Measurements from ENCODE around the gene ARHGAP30.

DNA sequence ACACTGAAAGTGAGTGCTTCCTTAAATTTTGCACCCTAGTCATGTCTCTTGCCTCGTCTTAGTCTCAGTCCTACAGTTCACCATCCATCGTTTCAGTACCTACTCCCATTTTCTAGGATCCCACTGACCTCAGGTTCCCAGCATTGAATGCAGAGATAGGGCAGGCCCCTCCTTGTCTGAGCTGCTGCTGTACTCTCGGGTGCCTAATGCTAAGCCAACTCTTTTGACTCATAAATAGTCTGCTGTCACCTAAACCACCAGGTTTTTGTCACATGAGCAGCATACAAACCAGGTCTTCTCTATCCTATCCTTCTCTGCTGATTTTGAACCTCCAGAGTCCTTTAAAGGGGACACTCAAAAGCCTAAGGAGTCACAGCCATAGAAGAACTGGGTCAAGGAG lies 3.0 kb downstream of the ARHGAP30 start:
- TF ChIP-seq EZH2phosphoT487 (IDR thresholded peaks at IDR 0.05; ENCODE audit: borderline replicate concordance), result no peak
- TF ChIP-seq, protein P1, sequence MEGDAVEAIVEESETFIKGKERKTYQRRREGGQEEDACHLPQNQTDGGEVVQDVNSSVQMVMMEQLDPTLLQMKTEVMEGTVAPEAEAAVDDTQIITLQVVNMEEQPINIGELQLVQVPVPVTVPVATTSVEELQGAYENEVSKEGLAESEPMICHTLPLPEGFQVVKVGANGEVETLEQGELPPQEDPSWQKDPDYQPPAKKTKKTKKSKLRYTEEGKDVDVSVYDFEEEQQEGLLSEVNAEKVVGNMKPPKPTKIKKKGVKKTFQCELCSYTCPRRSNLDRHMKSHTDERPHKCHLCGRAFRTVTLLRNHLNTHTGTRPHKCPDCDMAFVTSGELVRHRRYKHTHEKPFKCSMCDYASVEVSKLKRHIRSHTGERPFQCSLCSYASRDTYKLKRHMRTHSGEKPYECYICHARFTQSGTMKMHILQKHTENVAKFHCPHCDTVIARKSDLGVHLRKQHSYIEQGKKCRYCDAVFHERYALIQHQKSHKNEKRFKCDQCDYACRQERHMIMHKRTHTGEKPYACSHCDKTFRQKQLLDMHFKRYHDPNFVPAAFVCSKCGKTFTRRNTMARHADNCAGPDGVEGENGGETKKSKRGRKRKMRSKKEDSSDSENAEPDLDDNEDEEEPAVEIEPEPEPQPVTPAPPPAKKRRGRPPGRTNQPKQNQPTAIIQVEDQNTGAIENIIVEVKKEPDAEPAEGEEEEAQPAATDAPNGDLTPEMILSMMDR (IDR thresholded peaks at IDR 0.05 in 2 of 3, conservative IDR thresholded peaks at IDR 0.05 in 1 of 3; ENCODE audit: borderline replicate concordance in 1 of 3, insufficient read depth in 1 of 3, low read depth in 2 of 3, low read length in 2 of 3), result no peak
- TF ChIP-seq POLR2A (IDR thresholded peaks at IDR 0.05; ENCODE audit: borderline replicate concordance, extremely low read depth, insufficient read depth, insufficient read length), result no peak
- TF ChIP-seq EZH2 (IDR thresholded peaks at IDR 0.05), result no peak
- TF ChIP-seq, protein P2, sequence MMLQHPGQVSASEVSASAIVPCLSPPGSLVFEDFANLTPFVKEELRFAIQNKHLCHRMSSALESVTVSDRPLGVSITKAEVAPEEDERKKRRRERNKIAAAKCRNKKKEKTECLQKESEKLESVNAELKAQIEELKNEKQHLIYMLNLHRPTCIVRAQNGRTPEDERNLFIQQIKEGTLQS (IDR thresholded peaks at IDR 0.05), result no peak
- no peak for TF ChIP-seq ZFX (IDR thresholded peaks at IDR 0.05)
- no peak for TF ChIP-seq JUND (IDR thresholded peaks at IDR 0.05)
- TF ChIP-seq, protein P3, sequence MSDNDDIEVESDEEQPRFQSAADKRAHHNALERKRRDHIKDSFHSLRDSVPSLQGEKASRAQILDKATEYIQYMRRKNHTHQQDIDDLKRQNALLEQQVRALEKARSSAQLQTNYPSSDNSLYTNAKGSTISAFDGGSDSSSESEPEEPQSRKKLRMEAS (IDR thresholded peaks at IDR 0.05), result no peak
- no peak for TF ChIP-seq ELF1 (IDR thresholded peaks at IDR 0.05; ENCODE audit: borderline replicate concordance, low read depth)
- no peak for TF ChIP-seq CEBPB (IDR thresholded peaks at IDR 0.05; ENCODE audit: low read depth)
- no peak for TF ChIP-seq RAD21 (IDR thresholded peaks at IDR 0.05; ENCODE audit: low read depth)
- TF ChIP-seq, protein P4, sequence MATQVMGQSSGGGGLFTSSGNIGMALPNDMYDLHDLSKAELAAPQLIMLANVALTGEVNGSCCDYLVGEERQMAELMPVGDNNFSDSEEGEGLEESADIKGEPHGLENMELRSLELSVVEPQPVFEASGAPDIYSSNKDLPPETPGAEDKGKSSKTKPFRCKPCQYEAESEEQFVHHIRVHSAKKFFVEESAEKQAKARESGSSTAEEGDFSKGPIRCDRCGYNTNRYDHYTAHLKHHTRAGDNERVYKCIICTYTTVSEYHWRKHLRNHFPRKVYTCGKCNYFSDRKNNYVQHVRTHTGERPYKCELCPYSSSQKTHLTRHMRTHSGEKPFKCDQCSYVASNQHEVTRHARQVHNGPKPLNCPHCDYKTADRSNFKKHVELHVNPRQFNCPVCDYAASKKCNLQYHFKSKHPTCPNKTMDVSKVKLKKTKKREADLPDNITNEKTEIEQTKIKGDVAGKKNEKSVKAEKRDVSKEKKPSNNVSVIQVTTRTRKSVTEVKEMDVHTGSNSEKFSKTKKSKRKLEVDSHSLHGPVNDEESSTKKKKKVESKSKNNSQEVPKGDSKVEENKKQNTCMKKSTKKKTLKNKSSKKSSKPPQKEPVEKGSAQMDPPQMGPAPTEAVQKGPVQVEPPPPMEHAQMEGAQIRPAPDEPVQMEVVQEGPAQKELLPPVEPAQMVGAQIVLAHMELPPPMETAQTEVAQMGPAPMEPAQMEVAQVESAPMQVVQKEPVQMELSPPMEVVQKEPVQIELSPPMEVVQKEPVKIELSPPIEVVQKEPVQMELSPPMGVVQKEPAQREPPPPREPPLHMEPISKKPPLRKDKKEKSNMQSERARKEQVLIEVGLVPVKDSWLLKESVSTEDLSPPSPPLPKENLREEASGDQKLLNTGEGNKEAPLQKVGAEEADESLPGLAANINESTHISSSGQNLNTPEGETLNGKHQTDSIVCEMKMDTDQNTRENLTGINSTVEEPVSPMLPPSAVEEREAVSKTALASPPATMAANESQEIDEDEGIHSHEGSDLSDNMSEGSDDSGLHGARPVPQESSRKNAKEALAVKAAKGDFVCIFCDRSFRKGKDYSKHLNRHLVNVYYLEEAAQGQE (IDR thresholded peaks at IDR 0.05; ENCODE audit: low read depth), result no peak
- TF ChIP-seq FOSL1 (IDR thresholded peaks at IDR 0.05; ENCODE audit: low read depth), result no peak
- TF ChIP-seq YY1 (IDR thresholded peaks at IDR 0.05; ENCODE audit: extremely low read depth, insufficient replicate concordance, low read depth, low read length), result no peak
